Lower leg skin (tissue), 3 donors: ENCODE measurements around the gene POC1A.

Experiments used
- CTCF ChIP-seq, 3 donors: fragments of 450-650 bp; IDR thresholded peaks; one replicate each; pipeline ENCODE4 v1.5.1; 2016; ENCODE audit warnings: antibody characterized with exemption in 3 of 3, mild to moderate bottlenecking in 3 of 3, moderate library complexity in 2 of 3
- POLR2A ChIP-seq, 2 donors: fragments of 450-650 bp; IDR thresholded peaks; one replicate each; pipeline ENCODE4 v1.6.1; 2016 to 2017; ENCODE audit warnings: antibody characterized with exemption in 2 of 2, mild to moderate bottlenecking in 1 of 2, moderate library complexity in 1 of 2

- TF ChIP-seq CTCF (IDR thresholded peaks at IDR 0.05) = no peak
- no peak for TF ChIP-seq POLR2A (IDR thresholded peaks at IDR 0.05)
Measured at GRCh38 chr3:52084216-52084945, 69.8 kb downstream of the POC1A start.
